Glomerular visceral epithelial cell (primary cell): ENCODE measurements around the gene NAPEPLD.

ENCODE experiments used
- DNase-seq: peaks from one replicate; pipeline ENCODE4 v3.0.0-alpha.2; 2016; ENCODE audit errors: extremely low spot score

Gene NAPEPLD

GRCh38 chr7:103143868-103144267, 5.0 kb downstream of the NAPEPLD start:
- no peak for DNase-seq

GRCh38 chr7:103142494-103142893, 6.4 kb downstream of the NAPEPLD start:
- DNase-seq, result no peak

DNA sequence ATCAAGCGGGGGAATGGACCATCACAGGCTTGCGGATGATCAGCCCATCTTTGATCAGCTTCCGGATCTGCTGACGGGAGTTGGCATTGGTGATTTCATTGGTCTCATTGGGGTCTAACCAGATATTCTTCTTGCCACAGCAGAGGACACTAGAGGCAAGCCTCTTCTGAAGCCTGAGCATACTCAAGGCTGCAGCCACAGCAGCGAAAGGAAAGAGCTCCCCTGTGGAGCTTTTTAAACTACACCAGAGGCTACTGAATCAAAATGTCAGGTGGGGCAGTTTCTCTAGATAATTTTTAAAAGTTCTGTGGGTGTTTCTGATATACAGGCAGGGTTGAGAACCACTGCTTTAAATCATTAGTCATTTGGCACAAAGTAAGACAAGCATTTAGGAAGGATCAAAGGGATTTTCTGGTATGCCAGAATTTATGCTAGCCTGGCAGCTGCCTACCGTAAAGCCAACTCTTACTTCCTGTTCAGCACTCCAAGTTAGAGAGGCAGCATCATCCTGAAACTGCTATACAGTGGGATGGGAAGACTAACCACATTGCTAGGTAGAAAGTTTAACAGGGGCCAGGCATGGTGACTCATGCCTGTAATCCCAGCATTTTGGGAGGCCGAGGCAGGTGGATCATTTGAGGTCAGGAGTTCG, 7.0 kb downstream of the NAPEPLD start:
- DNase-seq, result peak; percentile 53

- no peak for DNase-seq
Measured at GRCh38 chr7:103140685-103141084, 8.2 kb downstream of the NAPEPLD start.

GRCh38 chr7:103140061-103140460, 8.8 kb downstream of the NAPEPLD start:
- no peak for DNase-seq

GRCh38 chr7:103134836-103135554, 13.9 kb downstream of the NAPEPLD start:
- no peak for DNase-seq

DNA sequence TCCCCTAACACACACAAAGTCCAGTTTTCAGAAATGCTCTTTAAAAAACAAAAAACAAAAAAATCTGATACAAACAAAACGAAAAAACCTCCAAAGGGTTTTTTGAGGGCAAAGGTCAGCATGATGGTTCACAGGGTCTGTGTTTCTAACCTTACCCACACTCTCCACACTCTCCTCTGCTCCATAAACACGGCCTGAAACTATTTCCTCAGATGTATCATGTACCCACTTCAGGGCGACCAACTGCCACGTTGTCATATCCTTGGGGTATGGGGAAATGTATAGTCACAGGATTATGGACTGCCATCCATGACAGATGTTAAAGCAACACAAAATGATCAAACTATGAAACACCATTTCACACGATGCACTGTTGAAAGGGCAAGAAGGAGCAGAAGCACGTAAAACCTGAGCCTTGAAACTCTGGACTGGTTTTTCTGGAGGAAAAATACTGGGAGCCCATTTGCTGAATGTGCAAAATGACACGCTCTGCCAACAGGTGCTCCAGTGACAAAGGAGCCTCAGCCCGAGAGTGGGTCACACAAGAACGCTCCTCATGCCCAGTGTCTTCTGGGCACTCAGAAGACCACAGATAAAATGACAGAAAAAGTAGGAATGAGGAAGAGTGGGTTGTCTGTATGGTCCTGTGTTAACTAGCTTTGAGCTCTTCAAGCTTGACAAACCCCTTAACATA, 15.8 kb downstream of the NAPEPLD start:
- DNase-seq, result no peak

- DNase-seq, result no peak
Measured at GRCh38 chr7:103130901-103131624, 17.8 kb downstream of the NAPEPLD start.

GRCh38 chr7:103129702-103130549, 19.0 kb downstream of the NAPEPLD start:
- no peak for DNase-seq

- no peak for DNase-seq
Measured at GRCh38 chr7:103127006-103127405, 21.9 kb downstream of the NAPEPLD start.

DNA sequence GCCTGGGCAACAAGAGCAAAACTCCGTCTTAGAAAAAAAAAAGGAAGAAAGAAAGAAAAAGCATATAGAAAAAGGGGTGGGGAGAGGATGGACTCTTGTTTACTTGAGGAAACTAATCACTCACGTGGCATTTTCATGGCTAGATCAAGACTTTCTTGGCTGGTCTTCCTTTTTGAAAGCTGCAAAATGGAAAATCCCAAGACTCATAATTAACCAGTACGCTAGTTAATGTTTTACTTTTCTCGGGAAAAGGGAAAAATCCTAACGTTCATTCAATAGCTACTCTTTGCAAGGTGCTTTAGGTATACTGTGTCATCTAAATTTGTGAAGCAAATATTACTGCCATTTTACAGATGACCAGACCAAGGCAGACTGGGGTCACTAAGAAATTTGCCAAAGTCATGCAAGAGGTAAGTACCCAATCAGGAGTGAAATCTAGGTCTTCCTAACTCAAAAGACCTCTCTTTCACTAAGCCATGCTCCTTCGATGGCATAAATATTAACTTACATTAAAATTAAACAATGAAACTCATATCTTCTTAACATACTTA, 24.4 kb downstream of the NAPEPLD start:
- no peak for DNase-seq

GRCh38 chr7:103123529-103123928, 25.4 kb downstream of the NAPEPLD start:
- no peak for DNase-seq

- DNase-seq, result no peak
Measured at GRCh38 chr7:103121641-103122040, 27.3 kb downstream of the NAPEPLD start.

DNA sequence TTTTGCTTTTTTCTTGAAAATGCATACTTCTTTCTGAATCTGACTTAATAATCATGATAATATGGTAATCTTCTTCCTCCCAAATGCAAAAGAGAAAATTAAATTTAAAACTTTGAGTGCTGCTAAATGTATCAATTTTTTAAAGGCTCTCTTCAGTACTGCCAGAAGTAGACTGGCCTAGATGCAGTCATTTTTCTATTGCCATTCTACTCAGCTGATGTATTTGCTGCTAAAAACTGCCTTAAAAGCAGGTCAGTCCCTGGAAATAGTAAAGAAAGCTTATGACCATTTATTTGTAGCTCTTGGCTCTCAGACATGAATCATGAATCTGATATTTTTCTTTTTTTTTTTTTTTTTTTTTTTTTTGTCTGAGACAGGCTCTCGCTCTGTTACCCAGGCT, 28.5 kb downstream of the NAPEPLD start:
- no peak for DNase-seq

DNA sequence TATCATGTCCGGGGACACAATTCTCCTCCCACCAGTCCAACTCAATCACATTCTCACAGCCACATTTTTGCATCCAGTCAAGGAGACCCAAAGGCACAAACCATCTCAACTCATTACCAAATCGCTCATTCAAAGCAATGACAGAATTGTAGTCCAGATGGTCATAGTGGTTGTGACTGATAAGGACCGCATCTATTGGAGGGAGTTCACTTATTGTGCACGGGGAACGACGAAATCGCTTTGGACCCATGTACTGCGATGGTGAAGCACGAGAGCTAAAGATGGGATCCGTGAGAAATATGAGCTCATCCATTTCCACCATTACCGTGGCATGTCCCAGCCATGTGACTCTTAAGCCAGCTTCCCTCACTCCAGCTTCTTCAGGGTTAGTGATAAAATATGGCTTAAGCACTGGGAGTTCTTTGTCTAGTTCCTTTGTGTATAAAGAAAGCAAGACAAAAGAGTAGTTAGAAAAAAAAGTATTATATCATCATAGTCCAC, 29.1 kb downstream of the NAPEPLD start:
- no peak for DNase-seq

GRCh38 chr7:103117465-103117864, 31.4 kb downstream of the NAPEPLD start:
- DNase-seq, result no peak

DNA sequence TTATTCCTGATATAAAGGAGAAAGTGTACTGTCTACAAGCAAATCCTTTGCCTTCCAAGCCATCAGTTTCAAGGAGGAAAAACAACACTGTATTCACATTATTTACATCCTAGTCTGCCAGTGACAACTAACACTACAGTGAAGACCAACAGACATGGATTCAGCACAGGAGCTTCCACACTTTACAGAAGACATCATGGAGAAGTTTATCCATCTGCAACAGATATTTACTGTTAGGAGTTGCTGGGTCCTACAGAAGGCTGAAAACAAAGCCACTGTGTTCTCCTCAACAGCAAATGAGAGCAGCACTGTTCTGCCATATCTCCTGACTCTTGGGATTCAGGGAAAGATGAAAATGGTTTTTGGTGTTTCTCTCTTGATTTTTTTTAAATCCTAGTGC, 31.9 kb downstream of the NAPEPLD start:
- no peak for DNase-seq

- no peak for DNase-seq
Measured at GRCh38 chr7:103116511-103116910, 32.4 kb downstream of the NAPEPLD start.

DNA sequence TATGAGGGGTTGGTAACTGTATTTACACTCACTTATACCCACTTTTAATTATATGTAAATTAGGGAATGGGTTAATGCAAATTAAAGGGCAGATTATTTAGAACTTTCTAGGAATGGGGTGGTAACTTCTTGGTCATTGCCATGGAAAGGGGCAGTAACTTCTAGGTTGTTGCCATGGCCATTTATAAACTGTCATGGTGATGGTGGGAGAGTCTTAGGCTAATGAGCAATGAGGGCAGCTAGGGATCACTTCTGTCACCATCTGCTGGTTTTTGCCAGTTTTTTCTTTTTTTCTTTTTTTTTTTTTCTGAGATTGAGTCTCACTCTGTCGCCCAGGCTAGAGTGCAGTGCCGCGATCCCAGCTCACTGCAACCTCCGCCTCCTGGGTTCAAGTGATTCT, 33.1 kb downstream of the NAPEPLD start:
- no peak for DNase-seq

DNA sequence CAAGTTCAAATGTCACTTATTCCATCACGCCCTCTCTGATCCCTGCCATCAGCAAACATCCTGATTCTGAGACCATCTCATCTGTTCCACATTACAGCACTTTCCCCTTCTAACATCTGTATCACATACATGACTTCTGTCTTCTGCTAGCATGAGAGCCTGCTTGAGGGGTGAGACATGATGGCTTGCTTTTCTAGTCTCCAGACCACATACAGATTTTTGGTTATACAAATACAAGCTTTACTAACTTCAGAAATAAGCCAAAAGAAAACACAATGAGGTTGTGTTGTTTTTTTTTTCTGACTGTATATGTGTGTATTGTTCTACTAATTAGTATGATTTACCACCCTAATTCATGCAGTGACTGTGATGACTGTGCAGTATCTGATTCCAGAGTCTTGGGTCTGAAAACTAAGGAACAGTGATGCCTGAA, 34.3 kb downstream of the NAPEPLD start:
- DNase-seq, result no peak

DNA sequence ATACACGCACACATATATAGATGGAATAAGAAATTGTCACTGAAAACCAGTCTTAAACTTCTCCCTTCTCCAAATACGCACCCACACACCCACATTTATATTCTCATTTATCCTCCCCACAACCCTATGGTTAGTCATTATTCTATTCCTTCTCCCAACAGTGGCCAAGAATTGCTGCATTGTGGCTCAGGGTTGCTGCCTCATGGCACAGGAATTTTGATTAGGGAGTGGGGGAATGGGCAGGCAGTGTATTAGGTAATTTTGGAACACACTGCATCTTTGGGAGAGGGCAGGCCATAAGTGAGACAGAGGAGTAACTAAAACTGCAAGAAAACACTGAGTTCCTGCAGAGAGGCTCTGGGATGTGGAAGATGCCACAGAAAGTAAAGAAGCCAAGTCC, 35.7 kb downstream of the NAPEPLD start:
- peak; percentile 86 for DNase-seq
